GM21390 (cell line): Measurements from ENCODE around the gene ERC2.

Source experiments
- ATAC-seq: cut with Tn5 transposase; IDR thresholded peaks from one replicate; pipeline ENCODE4 v1.9.1; 2021; ENCODE audit not compliant: unreplicated experiment

ERC2 gene

DNA sequence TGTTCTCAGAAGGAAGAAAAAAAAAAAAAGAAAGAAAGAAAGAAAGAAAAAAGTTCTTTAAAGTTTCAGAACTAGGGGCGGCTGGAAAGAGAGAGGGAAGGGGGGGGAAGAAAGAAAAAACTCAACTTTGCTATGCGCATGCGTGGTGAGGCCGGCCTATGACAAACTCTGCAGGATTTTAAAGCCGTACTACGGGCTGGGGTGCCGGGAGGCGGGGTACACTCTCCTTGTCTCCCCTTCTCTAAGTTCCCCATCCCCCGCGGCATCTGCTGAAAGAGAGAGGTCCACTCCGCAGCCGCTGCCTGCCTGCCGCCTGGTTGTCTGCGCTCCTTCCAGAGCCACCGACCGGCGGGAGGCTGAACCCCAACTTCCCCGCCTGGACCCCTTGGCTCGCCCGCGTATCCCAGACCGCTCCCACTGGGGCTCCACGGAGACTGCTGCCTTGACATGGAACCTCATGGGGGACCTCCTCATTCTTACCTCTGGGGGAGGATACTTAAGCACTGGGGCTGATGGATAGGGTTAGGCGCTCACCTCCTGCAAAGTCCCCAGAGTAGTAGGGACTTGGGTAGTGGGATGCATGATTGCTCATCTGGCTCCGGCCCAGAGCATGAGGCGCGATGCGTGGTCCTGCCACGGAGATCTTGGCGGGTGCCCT, 979.7 kb downstream of the ERC2 start:
- ATAC-seq: peak; percentile 34

DNA sequence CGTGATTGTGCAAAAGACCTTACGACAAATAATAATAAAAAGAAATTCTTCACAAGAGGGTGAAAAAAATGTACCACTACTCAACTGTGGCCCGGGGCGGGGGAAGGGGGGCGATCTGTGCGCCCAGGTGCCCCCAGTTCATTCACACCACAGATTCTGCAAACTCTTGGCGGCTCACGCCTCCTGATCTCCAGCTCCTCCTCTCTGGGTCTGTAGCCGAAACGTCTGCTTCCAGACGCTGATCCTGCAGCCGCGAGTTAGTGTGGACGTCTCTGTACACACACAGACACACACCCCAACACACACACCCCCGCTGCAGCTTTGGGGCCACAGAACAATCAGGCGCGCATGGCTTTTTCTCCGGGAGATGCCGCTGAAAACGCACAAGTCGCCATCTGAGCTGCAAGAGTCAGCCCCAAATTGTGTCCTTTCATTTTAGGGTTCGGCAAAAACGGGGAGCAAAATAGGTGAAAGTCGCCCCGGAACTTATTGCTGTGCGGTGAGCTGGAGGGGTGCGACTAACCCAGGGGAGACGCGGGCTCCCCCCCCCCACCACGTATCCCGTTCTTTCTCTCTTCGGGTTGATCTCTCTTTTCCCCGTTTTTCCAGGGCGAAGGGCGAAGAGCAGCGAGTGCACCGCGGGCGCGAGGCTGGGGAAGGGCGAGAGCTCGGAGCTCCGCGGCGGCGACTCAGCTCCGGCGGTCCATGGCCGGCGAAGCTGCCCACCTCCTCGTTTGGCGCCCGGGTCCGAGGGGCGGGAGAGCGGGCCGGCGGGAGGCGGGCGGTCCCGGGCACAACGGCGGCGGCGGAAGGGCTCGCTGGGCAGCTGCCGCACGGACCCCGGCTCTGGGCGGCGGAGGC, 980.7 kb downstream of the ERC2 start:
- no peak for ATAC-seq

DNA sequence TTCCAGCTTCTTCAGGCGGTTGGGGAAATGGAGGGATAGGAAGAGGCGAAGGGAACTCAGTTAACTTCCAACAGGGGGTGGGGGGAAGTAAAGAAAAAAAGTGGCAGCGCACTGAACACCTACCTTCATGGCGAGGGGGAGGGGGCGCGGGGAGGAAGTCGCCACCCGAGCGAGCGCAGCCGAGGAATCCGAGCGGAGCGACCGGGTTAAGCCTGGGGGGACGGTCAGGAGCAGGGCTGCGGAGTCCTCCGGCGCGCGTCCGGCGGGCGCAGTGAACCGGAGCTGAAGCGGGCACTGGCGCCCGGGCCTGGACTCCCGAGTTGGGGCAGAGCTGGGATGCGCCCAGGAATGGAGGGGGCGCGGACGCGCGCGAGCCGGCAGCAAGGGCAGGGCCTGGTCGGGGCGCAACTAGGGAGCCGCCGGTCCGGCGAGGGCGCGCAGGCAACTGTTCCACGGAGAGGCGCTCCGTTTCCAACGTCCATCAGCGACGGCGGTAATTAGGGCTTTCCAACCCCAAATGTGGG, 981.3 kb downstream of the ERC2 start, which contains the start of gene WNT5A:
Gene WNT5A (minus strand): TSS at position 450 of the 524 bp plus-strand sequence. CDS start 321 bp downstream, at position 129.
- ATAC-seq: no peak

DNA sequence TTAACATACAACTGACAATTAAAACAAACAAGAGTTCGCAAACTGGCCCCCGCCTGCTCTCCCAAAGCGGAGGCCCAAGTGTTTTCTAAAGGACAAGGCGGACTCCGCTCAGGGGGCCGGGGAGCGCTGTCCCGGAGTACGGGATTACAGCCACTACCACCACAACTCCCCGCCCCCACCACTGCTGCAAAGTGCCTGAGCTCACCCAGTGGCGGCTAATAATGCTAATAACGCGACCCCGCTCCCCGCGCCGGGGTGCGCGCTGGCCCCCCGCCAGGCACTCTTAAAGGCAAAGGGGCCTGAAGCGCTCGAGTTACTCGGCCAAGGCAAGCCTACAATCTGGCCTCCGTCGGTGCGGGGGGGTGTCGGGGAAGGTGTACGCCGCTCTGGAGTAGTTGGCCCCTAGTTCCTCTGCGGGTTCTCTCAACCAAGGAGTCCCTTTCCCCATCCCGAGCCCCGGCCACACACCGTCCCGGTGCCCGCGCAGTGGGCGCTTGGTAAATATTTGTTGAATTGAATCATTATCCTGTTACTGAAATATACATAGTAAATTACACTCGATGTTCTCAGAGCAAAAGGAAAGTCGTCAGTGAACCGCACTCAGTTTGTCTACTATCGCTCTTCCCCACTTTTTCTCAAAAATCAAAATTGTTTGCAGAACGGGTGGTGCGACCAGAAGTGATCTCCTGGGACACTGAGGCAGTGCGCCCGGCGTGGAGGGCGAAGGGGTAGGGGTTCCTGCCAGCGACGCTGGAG, 982.0 kb downstream of the ERC2 start:
- ATAC-seq: no peak

DNA sequence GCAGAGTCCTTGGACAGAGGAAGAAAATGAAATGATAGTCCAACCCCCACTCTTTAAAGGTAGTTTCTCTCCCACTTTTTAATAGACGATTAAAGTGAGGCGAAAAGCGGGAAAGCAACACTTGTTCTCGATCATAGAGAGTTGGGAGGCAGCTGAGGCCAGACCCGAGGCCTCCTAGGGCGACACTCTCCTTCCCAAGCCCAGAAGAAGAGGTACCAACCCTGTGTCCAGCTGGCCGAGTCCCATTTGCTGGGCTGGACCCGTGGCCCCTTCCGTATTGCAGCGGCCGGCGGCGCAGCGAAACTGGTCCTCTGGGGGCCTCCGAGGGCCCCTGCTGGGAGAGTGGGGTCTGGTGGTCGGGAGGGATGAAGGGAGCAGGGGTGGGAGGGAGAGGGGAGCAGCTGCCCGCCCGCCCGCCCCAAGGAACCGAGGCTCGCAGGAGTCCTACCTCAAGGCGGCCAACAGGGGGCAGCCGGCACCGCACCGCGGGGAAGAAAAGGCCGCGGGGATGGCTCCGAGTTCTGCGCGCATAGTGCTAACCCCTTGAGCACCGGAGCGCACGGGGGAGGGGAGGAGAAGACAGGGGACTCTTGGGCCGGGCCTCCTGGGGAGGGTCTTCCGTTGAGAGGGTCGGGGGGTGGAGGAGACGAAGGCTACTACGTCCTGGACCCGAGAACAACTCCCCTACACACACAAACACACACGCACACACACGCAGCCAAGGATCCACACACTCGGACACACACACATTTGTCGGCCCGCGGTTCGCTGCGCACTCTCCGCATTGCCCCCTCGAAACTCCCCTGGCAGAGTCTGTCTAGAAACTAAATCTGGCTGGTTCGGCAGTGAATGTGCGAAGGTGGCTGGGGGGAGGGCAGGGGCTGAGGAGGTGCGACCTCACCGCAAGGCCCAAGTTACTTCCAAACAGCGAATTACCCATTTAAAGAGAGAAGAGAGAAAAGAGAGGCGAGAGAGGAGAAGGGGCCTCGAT, 983.2 kb downstream of the ERC2 start:
- peak; percentile 64 for ATAC-seq

DNA sequence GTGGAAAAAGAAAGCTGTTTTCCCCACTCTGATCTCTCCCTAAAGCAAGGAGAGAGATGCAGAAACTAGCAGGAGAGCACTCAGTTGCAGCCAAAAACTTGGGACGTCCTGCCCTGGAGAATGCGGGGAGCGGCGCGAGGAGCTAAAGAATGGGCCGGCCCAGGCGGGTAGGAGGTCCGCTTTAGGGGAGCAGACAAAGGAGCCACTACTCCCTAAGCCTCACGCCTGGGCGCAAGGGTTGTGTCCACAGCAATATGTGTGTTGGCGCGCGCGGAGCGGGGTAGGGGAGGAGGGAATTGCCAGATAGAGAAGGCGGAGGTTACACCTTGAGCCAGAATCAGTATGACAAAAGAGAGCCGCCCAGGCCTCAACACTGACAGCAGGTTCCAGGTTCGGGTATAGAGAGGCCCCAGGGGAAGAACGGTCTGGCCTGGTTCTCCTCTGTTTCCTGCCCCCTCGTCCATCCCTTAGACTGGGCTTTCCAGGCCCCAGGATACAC, 984.0 kb downstream of the ERC2 start:
- ATAC-seq: no peak

DNA sequence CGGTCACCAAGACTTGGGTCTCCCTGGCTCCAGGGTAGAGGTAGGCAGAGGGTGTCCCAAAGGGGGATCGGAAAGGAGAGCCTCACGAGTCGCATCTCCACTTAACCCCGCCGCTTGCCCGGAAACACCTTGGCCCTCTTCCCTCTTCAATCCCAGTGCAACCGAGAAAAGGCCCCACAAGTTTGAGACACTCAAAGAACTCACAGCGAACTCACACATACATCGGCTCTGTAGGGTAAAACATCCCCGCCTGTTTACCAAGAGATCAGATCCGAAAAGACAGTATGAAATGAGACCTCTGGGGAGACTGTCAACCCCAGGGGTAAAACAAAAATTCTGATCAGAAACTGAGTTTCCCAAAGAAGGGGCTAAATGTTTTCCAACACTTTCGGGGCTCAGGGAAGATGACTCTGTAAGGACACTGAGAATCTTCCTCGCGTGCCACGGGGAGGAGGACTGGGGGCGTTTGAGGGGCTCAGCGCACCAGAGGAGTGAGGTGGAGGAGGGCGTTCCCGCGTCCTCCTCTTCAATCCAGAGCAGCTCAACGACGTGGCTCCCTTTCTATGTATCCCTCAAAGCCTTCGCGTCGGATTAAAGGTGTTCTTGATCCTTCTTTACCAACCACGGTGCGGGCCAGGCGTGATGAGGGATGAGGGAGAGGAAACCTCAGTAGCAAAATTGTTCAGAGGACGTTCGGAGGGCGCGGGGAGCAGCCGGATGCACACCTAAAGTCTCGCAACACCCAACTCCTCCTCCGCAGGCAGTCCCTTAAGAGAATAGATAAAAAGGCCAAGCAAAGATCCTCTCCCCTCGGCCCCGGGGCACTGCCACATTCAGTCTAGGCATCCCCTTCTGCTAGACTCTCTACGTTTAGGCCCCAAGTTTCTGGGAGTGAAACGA, 984.8 kb downstream of the ERC2 start:
- ATAC-seq: no peak

DNA sequence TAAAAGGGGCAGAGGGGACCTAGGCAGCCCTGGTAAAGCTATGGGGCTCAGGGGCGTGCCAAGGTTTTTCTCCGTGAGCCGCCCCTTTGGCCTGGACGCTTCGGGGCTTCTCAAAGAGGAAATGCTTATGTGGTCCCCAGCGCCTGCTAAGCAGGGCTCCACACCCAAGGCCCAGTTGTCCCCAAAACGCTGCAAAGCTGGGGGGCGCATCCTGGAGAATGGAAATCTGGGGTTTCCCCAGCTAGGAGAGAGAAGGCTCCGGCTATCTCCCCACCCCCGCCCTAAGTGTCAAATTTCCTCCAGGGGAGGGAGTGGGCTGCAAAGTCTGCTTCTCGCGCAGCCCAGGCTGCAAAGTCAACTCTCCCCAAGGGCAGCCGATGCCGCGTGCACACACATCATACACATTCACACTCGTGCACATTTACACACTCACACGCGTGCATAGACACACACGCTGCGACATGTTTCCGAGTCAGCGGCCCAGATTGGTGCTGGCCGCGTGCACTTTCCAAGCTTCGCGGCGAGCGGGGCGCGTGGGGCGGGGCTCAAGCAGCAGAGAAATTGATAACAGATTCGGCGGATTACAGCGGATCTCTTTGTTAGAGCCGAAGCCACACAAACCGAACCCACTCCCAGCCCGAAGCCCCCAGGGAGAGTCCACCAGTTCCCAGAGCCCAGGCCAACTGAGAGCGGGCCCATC, 985.6 kb downstream of the ERC2 start:
- no peak for ATAC-seq

DNA sequence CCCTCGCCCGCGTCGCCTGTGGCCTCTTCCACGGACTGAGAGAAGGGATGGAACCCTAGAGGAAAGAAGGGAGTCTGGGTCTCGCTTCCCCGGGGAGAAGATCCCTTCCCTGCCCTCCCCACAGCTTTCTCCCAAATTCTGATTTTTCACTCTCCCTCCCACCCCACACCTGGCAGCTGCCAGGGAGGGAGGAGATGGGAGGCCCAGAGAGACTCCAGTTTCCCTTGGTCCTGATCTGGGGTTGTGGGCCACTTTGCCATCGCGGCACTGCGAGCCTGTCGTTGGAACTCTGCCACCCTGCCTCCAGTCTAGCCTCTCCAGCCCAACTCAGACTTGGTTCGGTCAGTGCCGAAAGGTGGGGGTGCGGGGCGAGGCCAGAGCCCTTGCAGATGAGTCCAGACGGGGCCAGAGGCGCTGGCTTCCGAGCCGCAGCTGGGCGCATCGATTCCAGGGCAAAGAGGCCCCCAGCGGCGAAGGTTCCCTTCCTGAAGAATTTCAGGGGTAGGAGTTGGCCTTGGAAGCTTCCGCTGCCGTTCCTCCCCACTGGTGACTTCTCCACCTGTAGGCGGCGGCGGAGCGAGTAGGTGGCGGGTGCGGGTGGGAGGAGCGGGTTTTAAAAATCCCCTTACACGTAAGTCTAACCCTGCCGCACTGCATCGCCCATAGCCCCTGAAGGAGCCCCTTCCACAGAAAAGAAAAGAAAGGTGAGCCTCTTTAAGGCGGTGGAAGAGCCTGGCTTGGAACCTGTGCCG, 986.3 kb downstream of the ERC2 start:
- no peak for ATAC-seq

DNA sequence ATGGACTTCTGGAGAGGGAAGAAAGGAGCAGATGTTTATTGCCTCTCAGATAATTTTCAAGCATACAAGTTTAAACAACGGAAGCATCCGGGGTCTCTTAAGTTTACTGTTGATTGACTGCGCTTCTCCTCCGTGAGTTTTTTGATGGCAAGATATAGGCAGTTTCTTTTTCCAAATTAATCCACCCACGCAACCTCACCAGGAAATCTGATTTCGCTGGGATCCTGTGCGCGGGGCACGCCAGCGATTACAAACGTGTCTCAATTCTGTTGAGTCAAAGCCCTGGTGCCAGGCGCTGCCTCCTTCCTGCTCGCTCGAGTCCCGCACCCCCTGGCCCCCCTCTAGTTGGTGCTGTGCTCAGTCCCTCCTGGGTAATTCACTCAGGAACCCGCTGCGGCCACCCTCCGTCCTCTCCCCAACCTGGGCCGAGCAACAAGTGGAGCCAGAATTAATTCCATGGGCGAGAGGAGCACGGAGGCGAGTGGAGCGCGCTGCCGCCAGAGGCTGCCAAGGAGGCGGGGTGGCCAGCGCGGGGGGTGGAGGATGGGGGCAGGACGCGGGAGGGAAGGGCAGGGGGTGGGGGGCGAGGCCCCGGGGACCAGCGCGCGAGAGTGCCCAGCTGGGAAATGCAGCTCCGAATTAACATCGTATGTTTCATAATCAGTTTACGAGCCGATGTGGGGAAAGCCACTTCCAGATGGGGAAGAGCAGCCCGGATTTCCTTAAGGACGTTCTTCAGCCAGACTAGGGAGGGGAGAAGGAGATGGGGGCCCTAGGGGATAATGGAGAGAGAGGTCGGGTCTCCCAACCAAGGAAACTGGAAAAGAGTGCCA, 987.1 kb downstream of the ERC2 start:
- no peak for ATAC-seq

DNA sequence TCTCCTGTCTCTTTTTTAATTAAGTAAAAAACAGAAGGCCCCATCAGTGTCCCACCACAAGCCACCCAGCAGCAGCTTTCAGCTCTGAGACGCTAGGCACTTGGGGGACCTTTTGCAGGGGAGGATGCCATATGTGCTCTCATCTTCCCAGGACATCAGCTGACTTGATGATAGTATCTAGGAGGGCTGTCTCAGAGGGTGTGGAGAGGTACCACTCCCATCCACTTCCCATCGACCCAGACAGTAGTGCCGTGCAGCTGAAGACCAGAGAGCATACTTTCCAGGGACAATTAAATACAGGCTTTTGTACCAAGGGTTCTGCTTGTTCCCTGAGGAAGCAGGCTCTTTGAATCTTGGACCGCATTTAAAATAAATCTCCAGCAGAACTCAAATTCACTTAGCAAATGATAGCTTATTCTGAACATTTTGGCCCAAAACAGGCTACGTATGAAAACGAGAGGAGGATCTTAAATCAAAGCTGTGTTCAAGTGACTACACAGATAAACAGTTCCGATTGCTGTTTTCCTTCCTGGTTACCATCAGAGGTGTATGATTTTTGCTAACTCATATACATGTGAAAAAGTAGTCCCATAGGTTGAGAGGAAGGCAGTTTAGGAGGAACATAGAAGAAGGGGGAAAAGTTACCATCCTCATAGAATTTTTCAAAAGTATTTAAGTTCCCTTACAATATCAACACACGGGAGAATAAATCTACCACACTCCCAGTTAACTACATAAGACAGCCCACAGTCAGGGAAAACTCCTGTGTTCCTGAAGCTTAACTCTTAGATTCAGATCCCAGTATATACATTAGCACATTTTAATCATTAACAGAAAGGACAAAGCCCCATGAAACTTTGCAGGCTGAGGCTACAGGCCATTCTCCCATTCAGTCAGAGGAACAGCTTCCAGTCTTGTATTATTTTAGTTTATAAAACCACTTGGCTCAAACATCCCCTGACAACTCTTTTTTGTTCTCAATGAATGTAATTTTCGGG, 990.7 kb downstream of the ERC2 start:
- ATAC-seq: no peak

DNA sequence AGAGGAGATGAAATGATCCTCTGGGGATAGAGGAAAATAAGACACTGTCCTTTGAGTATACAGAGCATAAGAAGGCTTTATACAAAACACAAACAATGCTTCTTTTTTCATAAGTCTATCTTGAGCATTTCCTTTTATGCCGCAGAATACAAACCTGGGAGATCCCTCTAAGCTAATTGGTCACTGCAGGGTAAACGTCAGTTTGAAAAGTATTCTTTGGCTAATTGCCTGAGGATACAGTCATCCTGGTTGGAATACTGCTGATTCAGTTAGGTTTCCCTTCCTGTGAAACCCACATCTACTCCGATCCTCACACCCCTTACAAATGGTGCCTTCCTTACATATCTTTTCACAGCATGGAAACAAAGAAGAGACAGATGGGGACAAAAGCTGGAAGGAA, 991.8 kb downstream of the ERC2 start:
- ATAC-seq: no peak

DNA sequence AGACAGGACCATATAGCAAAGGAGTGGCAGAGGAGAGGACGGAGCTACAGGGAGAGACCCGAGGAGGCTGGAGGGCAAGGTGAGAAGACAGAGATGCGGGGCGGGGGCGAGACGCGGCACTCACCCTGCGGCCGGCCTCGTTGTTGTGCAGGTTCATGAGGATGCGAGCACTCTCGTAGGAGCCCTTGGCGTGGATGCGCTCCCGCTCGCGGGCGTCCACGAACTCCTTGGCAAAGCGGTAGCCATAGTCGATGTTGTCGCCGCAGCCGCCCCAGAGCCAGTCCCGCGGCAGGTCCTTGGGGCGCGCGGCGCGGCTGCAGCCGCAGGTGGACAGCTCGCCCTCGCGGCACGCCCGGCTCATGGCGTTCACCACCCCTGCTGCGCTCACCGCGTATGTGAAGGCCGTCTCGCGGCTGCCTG, 994.0 kb downstream of the ERC2 start:
- no peak for ATAC-seq

DNA sequence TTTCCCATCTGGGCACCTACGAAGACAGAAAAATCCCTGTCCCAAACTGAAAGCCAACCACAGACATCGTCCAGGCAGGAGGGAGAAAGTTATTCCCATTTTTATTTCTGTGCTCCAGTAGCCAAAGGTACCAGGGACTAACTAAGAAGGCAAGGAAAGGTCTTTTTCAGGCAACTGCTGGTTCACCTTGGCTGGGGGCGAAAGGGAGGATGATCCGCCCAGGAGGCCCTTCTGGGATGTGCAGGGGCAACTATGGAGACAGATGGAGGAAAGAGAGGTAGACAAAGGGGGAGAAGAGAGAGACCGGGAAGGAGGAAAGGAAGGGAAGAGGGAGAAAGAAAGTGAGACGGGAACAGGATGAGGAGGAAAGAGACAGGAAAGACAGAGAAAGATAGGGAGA, 994.5 kb downstream of the ERC2 start:
- no peak for ATAC-seq

DNA sequence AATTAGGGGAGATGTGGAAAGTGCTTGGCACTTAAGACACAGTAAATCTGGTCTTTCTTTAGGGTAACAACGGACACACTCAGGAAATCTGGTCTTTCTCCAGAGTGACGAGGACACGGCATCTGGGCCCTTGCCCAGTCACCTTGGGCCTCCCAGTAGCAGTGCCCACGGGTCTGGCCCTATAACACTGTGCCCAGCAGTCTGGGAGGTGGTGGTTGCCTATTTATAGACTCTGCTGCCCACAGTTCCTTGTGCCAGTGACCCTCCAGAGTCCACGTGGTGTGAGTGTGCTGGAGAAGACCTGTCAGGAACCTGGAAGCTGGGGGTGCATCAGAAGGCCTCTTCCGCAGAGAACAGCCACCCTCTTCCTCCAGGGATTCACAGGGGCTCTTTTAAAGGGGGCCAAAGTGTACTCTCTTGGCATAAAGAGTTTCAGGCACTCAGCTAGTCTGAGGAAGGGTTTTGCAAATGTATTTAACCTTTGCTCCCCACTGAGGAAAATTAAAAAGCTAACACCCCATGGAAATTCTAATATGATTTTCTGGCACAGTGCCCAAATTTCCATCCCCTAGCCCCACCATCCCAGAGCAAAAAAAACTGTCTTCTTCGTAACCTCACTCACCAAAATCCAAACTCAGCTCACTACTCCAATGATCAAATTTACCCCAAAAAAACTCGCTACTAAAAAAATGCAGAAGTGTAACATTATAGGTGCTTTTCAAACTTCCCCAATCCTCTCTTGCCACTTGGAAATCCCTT, 996.6 kb downstream of the ERC2 start:
- ATAC-seq: no peak
